Ishikawa (cell line): ENCODE results near the gene SLC17A7.

Source experiments
- CEBPB ChIP-seq: IDR thresholded peaks from 2 replicates; pipeline ENCODE4 v1.6.1; 2012
- CREB1 ChIP-seq: IDR thresholded peaks from 2 replicates; pipeline ENCODE4 v1.6.1; 2012; ENCODE audit warnings: low read depth
- EGR1 ChIP-seq: IDR thresholded peaks from 2 replicates; pipeline ENCODE4 v1.6.1; 2012
- EP300 ChIP-seq: IDR thresholded peaks from 2 replicates; pipeline ENCODE4 v1.6.1; 2012; ENCODE audit warnings: borderline replicate concordance
- FOXM1 ChIP-seq: IDR thresholded peaks from 2 replicates; pipeline ENCODE4 v1.6.1; 2012; ENCODE audit warnings: low read depth, borderline replicate concordance
- NFIC ChIP-seq: IDR thresholded peaks from 2 replicates; pipeline ENCODE4 v1.6.1; 2012
- RAD21 ChIP-seq: IDR thresholded peaks from 2 replicates; pipeline ENCODE4 v1.6.1; 2012; ENCODE audit warnings: low read depth
- TAF1 ChIP-seq: IDR thresholded peaks from 2 replicates; pipeline ENCODE4 v1.6.1; 2012; ENCODE audit warnings: low read depth, mild to moderate bottlenecking
- TCF12 ChIP-seq: IDR thresholded peaks from 2 replicates; pipeline ENCODE4 v1.6.1; 2012; ENCODE audit warnings: low read depth
- TEAD4 ChIP-seq: IDR thresholded peaks from 2 replicates; pipeline ENCODE4 v1.6.1; 2012
- YY1 ChIP-seq: IDR thresholded peaks from 2 replicates; pipeline ENCODE4 v1.6.1; 2012; ENCODE audit warnings: low read depth
- ZBTB7A ChIP-seq: IDR thresholded peaks from 2 replicates; pipeline ENCODE4 v1.6.1; 2012; ENCODE audit warnings: low read depth
- TF ChIP-seq, protein P1 (sequence below): IDR thresholded peaks from 2 replicates; pipeline ENCODE4 v1.6.1; 2012
- TF ChIP-seq, protein P2 (sequence below): IDR thresholded peaks from 2 replicates; pipeline ENCODE4 v1.6.1; 2012
- TF ChIP-seq, protein P3 (sequence below): IDR thresholded peaks from 2 replicates; pipeline ENCODE4 v1.6.1; 2012; ENCODE audit warnings: low read depth, mild to moderate bottlenecking

The SLC17A7 gene

DNA sequence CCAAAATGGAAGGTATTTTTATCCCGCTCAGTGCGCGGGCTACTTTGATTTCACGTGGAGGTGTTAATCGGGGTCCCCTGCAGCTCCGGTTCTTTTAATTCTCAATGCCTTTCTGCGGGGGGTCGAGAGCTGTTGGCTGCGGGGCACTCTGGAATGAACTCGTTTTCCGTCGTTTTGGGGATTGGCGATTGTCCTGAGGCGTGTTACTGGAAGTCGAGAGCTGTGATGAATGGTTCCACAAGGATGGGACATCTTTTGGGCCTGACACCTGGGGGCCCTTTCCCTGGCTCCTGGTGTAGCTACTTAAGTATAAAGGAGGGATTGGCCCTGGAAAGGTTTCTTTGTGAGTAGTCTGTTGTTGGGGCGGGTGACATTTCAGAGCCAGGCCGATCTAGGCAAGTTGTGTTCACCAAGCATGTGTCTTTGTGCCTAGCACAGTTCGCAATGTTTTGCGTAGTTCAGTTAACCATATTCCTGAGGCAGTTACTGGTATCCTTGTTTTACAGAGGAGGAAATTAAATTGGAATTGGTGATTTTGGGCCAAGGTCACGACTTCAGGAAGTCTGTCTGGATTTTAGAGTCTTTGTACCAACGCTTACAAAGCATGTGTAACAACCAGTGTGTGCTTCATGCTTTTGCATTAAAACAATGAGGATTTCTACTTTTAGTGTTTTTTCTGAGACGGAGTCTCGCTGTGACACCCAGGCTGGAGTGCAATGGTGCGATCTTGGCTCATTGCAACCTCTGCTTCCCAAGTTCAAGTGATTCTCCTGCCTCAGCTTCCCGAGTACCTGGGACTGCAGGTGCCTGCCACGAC lies 46.9 kb upstream of the SLC17A7 start:
- 0 out of 2 replicates have a peak, but pooled peaks have one; percentile 12 for TF ChIP-seq TEAD4
- TF ChIP-seq EGR1 = no peak
- no peak for TF ChIP-seq RAD21
- TF ChIP-seq CEBPB = no peak
- no peak for TF ChIP-seq FOXM1
- no peak for TF ChIP-seq EP300
- TF ChIP-seq, protein P1, sequence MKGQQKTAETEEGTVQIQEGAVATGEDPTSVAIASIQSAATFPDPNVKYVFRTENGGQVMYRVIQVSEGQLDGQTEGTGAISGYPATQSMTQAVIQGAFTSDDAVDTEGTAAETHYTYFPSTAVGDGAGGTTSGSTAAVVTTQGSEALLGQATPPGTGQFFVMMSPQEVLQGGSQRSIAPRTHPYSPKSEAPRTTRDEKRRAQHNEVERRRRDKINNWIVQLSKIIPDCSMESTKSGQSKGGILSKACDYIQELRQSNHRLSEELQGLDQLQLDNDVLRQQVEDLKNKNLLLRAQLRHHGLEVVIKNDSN = no peak

DNA sequence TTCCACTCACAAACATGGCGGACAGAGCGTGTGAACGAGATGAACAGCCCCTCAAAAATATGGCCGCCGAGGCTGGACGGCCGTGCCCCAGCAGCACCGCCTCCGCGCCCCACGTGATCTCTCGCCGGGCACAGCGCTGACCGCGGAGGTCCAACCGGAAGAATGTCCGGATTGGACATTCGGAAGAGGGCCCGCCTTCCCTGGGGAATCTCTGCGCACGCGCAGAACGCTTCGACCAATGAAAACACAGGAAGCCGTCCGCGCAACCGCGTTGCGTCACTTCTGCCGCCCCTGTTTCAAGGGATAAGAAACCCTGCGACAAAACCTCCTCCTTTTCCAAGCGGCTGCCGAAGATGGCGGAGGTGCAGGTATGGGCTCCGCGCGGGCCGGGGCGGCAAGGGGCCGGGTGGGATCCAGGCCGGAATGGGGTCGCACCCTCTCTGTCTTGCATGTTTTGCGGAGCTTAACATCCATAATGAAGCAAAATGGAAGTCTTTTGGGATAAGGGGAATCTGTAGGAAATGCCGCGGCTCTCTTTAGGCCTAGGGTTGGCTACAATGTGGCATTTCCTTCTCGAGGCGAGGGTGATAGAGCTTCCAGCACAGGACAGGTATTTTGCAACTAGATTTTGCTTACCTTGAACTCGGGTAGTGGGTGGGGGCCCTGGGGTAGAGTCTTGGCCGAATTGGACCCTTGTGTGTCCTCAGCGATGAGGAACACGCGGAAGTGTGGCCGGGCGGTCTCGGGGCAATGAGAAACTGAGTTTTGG lies 46.1 kb upstream of the SLC17A7 start, which contains the start of gene RPL13A:
Gene RPL13A, plus strand, starts transcription at position 332 of the 769 bp plus-strand sequence. Its CDS starts 22 bp downstream, at position 354.
- TF ChIP-seq ZBTB7A = no peak
- TF ChIP-seq, protein P1 = peak; percentile 99
- 0 out of 2 replicates have a peak, but pooled peaks have one; percentile 17 for TF ChIP-seq NFIC
- peak; percentile 48; the same call in 1 of the 2 replicates for TF ChIP-seq TCF12
- TF ChIP-seq TEAD4 = no peak
- peak; percentile 98 for TF ChIP-seq YY1
- TF ChIP-seq, protein P2, sequence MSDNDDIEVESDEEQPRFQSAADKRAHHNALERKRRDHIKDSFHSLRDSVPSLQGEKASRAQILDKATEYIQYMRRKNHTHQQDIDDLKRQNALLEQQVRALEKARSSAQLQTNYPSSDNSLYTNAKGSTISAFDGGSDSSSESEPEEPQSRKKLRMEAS = peak; percentile 67
- TF ChIP-seq CEBPB = peak; percentile 90
- peak; percentile 96 for TF ChIP-seq CREB1
- TF ChIP-seq TAF1 = peak; percentile 99
- TF ChIP-seq, protein P3, sequence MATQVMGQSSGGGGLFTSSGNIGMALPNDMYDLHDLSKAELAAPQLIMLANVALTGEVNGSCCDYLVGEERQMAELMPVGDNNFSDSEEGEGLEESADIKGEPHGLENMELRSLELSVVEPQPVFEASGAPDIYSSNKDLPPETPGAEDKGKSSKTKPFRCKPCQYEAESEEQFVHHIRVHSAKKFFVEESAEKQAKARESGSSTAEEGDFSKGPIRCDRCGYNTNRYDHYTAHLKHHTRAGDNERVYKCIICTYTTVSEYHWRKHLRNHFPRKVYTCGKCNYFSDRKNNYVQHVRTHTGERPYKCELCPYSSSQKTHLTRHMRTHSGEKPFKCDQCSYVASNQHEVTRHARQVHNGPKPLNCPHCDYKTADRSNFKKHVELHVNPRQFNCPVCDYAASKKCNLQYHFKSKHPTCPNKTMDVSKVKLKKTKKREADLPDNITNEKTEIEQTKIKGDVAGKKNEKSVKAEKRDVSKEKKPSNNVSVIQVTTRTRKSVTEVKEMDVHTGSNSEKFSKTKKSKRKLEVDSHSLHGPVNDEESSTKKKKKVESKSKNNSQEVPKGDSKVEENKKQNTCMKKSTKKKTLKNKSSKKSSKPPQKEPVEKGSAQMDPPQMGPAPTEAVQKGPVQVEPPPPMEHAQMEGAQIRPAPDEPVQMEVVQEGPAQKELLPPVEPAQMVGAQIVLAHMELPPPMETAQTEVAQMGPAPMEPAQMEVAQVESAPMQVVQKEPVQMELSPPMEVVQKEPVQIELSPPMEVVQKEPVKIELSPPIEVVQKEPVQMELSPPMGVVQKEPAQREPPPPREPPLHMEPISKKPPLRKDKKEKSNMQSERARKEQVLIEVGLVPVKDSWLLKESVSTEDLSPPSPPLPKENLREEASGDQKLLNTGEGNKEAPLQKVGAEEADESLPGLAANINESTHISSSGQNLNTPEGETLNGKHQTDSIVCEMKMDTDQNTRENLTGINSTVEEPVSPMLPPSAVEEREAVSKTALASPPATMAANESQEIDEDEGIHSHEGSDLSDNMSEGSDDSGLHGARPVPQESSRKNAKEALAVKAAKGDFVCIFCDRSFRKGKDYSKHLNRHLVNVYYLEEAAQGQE = peak; percentile 38; the same call in 1 of the 2 replicates
- peak; percentile 93 for TF ChIP-seq EGR1
- no peak; the same call in 1 of the 2 replicates for TF ChIP-seq EP300
- no peak for TF ChIP-seq RAD21

DNA sequence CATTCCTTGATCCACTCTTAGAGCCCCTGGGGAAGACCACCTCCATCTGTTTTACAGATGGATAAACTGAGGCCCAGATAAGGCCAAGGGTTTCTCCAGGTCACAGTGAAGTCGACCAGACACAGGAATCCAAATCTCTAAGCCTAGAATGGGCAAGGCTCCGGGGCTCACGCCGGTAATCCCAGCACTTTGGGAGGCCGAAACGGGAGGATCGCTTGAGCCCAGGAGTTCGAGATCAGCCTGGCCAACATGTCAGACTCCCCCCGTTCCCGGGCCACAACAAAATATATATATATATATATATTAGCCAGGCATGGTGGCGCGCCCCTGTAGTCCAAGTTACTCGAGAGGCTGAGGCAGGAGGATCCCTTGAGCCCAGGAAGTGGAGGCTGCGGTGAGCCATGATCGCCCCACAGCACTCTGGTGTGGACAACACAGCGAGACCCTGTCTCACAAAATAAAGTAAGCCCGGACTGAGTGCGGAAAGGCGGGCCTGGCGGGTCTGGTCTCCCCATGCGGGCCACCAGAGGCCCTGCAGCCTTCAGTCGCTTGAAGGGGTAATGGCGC lies 45.5 kb upstream of the SLC17A7 start:
- TF ChIP-seq, protein P1 = no peak
- TF ChIP-seq ZBTB7A = no peak
- TF ChIP-seq, protein P3 = no peak
- TF ChIP-seq YY1 = no peak
- TF ChIP-seq RAD21 = no peak
- TF ChIP-seq EGR1 = no peak
- no peak for TF ChIP-seq FOXM1
- no peak for TF ChIP-seq CEBPB
- TF ChIP-seq TCF12 = no peak
- no peak for TF ChIP-seq NFIC
- no peak for TF ChIP-seq TAF1
- no peak for TF ChIP-seq TEAD4
- TF ChIP-seq EP300 = no peak
- TF ChIP-seq, protein P2 = no peak

DNA sequence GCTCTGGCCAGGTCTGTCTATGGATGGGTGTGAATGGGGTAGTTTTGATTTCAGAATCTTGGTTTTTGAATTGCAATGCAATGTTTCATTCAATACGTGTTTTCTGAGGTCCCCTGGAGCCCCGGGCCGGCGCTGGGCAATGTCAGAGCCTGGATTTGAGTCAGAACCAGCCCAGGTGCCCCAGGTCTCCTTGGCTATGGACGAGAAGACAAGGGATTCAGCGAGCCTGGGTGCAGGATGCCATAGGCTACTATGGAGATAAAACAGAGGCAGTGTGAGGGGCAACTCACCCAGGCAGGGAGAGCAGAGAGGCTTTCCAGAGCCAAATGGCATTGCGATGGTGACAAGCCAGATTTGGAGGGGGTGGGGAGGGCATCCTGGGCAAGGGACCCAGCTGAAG lies 44.9 kb upstream of the SLC17A7 start:
- TF ChIP-seq FOXM1 (no peak), CEBPB (no peak), TCF12 (no peak)
